Activated effector memory CD4-positive, alpha-beta T cell treated with Interleukin-2 at 50 U/mL for 16 hours (primary cell): ENCODE data around the gene PLCL1.

Experiments
- DNase-seq: peaks from one replicate; pipeline ENCODE4 v3.0.0-alpha.2; 2020

The PLCL1 gene

GRCh38 chr2:197858607-197859140 lies 54.3 kb downstream of the PLCL1 start:
- no peak for DNase-seq

- no peak for DNase-seq
Measured at GRCh38 chr2:197862246-197862955, 58.0 kb downstream of the PLCL1 start.

- DNase-seq, result no peak
Measured at GRCh38 chr2:197863744-197864143, 59.4 kb downstream of the PLCL1 start.

GRCh38 chr2:197866455-197866854 lies 62.1 kb downstream of the PLCL1 start:
- no peak for DNase-seq

- no peak for DNase-seq
Measured at GRCh38 chr2:197867033-197867432, 62.6 kb downstream of the PLCL1 start.

GRCh38 chr2:197867624-197868023 lies 63.2 kb downstream of the PLCL1 start:
- no peak for DNase-seq

GRCh38 chr2:197868206-197868605 lies 63.8 kb downstream of the PLCL1 start:
- DNase-seq, result no peak

GRCh38 chr2:197869041-197869440 lies 64.6 kb downstream of the PLCL1 start:
- DNase-seq, result no peak

- no peak for DNase-seq
Measured at GRCh38 chr2:197869501-197870111, 65.2 kb downstream of the PLCL1 start.

- no peak for DNase-seq
Measured at GRCh38 chr2:197870137-197870536, 65.7 kb downstream of the PLCL1 start.

- DNase-seq, result no peak
Measured at GRCh38 chr2:197871780-197872456, 67.5 kb downstream of the PLCL1 start.

- no peak for DNase-seq
Measured at GRCh38 chr2:197873293-197873701, 68.9 kb downstream of the PLCL1 start.

- no peak for DNase-seq
Measured at GRCh38 chr2:197875763-197876162, 71.4 kb downstream of the PLCL1 start.

GRCh38 chr2:197876524-197876923 lies 72.1 kb downstream of the PLCL1 start:
- no peak for DNase-seq

GRCh38 chr2:197877038-197877437 lies 72.6 kb downstream of the PLCL1 start:
- no peak for DNase-seq

- DNase-seq, result no peak
Measured at GRCh38 chr2:197878792-197879191, 74.4 kb downstream of the PLCL1 start.

- DNase-seq, result no peak
Measured at GRCh38 chr2:197879812-197880408, 75.5 kb downstream of the PLCL1 start.

GRCh38 chr2:197883354-197884032 lies 79.1 kb downstream of the PLCL1 start:
- no peak for DNase-seq

- DNase-seq, result no peak
Measured at GRCh38 chr2:197884252-197884651, 79.9 kb downstream of the PLCL1 start.

- DNase-seq, result no peak
Measured at GRCh38 chr2:197885126-197885525, 80.7 kb downstream of the PLCL1 start.

GRCh38 chr2:197885587-197885986 lies 81.2 kb downstream of the PLCL1 start:
- no peak for DNase-seq

GRCh38 chr2:197888321-197888720 lies 83.9 kb downstream of the PLCL1 start:
- no peak for DNase-seq

GRCh38 chr2:197889041-197889440 lies 84.6 kb downstream of the PLCL1 start:
- no peak for DNase-seq
